PC-9 (cell line): ENCODE data around the gene AUTS2. TPM values are rescaled to one million over a fixed set of nuclear protein-coding genes. Genes with fewer than 3 reads are reported as not detected.

Source experiments
- BruUV-seq: library from RNA; stranded (reverse); fragments of 400-500 nt; replicated peaks from 2 replicates; lab custom pipeline; 2021; lab: Mats Ljungman, UMichigan
- CTCF ChIA-PET: fragments of 300-600 bp; sonication (Branson Sonifier 250); formaldehyde crosslinking; loops from one replicate; lab custom pipeline; 2022; ENCODE audit warnings: antibody characterized with exemption; lab: Charles Lee
- POLR2A ChIA-PET: fragments of 300-600 bp; sonication (Branson Sonifier 250); formaldehyde crosslinking; loops from one replicate; lab custom pipeline; 2022; ENCODE audit warnings: antibody characterized with exemption; ENCODE audit not compliant: unreplicated experiment; lab: Charles Lee
- DNase-seq, 2 experiments: peaks; one replicate each; pipeline versions ENCODE4 v3.0.0 to v3.0.0-alpha.2; 2015 to 2022; ENCODE audit warnings: mixed read lengths in 1 of 2
- H2AFZ ChIP-seq: fragments of 200-600 bp; sonication (generic); 2 replicates; pipeline ENCODE4 v1.8.1; 2017; ENCODE audit warnings: antibody characterized with exemption
- H3F3A ChIP-seq: fragments of 200-600 bp; sonication (generic); 2 replicates; pipeline ENCODE4 v1.8.1; 2017; ENCODE audit warnings: antibody characterized with exemption, mild to moderate bottlenecking, low read depth; ENCODE audit not compliant: insufficient read depth
- H3K27ac ChIP-seq: fragments of 200-600 bp; sonication (generic); 2 replicates; pipeline ENCODE4 v1.6.1; 2016; ENCODE audit warnings: mixed run types
- H3K27me3 ChIP-seq: fragments of 200-600 bp; sonication (generic); 2 replicates; pipeline ENCODE4 v1.6.1; 2016; ENCODE audit warnings: low read depth, mixed run types; ENCODE audit not compliant: insufficient read depth
- H3K36me3 ChIP-seq: fragments of 200-600 bp; sonication (generic); 2 replicates; pipeline ENCODE4 v1.6.1; 2016; ENCODE audit warnings: low read depth, mixed run types
- H3K4me1 ChIP-seq: fragments of 200-600 bp; sonication (generic); replicated peaks from 2 replicates; pipeline ENCODE4 v1.6.1; 2016; ENCODE audit warnings: mixed run types; ENCODE audit not compliant: insufficient read depth
- H3K4me2 ChIP-seq: fragments of 200-600 bp; sonication (generic); 2 replicates; pipeline ENCODE4 v1.6.1; 2017; ENCODE audit warnings: mixed run types
- H3K4me3 ChIP-seq: fragments of 200-600 bp; sonication (generic); 2 replicates; pipeline ENCODE4 v1.6.1; 2016; ENCODE audit warnings: mixed run types
- H3K79me2 ChIP-seq: fragments of 200-600 bp; sonication (generic); 2 replicates; pipeline ENCODE4 v1.6.1; 2017; ENCODE audit warnings: low read depth, mixed run types
- H3K9me2 ChIP-seq: fragments of 200-600 bp; sonication (generic); 2 replicates; pipeline ENCODE4 v1.8.1; 2017; ENCODE audit warnings: mild to moderate bottlenecking; ENCODE audit not compliant: insufficient read depth
- H3K9me3 ChIP-seq: fragments of 200-600 bp; sonication (generic); 2 replicates; pipeline ENCODE4 v1.8.1; 2016; ENCODE audit warnings: low read depth; ENCODE audit not compliant: insufficient read depth
- H4K20me1 ChIP-seq: fragments of 200-600 bp; sonication (generic); 2 replicates; pipeline ENCODE4 v1.8.1; 2017; ENCODE audit not compliant: insufficient read depth
- EZH2 ChIP-seq: fragments of 200-600 bp; sonication (generic); IDR thresholded peaks from 2 replicates; pipeline ENCODE4 v1.8.0; 2017; ENCODE audit warnings: antibody characterized with exemption, low read depth
- intact Hi-C: fragments of 100-400 bp; cut with micrococcal nuclease; formaldehyde crosslinking; loops from one replicate; pipeline ENCODE4 v1.10.0; 2022; ENCODE audit not compliant: unreplicated experiment
- total RNA-seq: library from RNA; stranded (reverse); gene quantifications from 2 replicates; pipeline ENCODE4 v1.2.3, GENCODE V29; 2021
- TF ChIP-seq, protein P1 (sequence below): fragments of 200-600 bp; sonication (generic); conservative IDR thresholded peaks from 2 replicates; pipeline ENCODE4 v1.6.1; 2017; ENCODE audit warnings: mixed run types, antibody characterized with exemption, mild to moderate bottlenecking, moderate library complexity

AUTS2 gene
- total RNA-seq, 1 experiment from 2014 or later: not detected

DNA sequence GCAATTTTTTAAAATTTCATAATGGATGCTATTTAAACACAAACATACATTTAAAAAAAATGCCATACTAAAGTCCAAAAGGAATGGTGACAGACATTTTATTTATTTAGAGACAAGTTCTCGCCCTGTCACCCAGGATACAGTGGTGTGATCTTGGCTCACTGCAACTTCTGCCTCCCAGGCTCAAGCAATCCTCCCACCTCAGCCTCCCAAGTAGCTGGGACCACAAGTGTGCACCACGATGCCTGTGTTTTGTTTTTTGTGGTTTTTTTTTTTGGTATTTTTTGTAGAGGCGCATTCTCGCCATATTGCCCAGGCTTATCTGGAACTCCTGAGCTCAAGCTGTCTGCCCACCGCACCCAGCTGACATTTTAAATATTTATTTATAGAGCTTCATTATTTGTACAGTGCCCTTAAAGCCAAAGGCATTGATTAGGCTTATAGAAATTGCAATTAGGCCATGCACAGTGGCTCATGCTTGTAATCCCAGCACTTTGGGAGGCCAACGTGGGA is 703.5 kb downstream of the AUTS2 start:
- H3K4me2 ChIP-seq: no peak overlapping the region
- no peaks in the 10 kb centered on the region for H3K4me1 ChIP-seq
- no peak overlapping the region for H3K27ac ChIP-seq
- no peaks in the 10 kb centered on the region for H3K27me3 ChIP-seq
- H3K4me3 ChIP-seq: no peak overlapping the region
- no peaks in the 10 kb centered on the region for H3K9me2 ChIP-seq
- H3K9me3 ChIP-seq: no peaks in the 10 kb centered on the region
- no peaks in the 10 kb centered on the region for H3K36me3 ChIP-seq
- no peaks in the 10 kb centered on the region for H3F3A ChIP-seq
- no peaks in the 10 kb centered on the region for H4K20me1 ChIP-seq
- intact Hi-C loops: no loop called here
- no peaks in the 10 kb centered on the region for H3K79me2 ChIP-seq
- no TSS peak for BruUV-seq
- H2AFZ ChIP-seq: no peak overlapping the region
- TF ChIP-seq, protein P1, sequence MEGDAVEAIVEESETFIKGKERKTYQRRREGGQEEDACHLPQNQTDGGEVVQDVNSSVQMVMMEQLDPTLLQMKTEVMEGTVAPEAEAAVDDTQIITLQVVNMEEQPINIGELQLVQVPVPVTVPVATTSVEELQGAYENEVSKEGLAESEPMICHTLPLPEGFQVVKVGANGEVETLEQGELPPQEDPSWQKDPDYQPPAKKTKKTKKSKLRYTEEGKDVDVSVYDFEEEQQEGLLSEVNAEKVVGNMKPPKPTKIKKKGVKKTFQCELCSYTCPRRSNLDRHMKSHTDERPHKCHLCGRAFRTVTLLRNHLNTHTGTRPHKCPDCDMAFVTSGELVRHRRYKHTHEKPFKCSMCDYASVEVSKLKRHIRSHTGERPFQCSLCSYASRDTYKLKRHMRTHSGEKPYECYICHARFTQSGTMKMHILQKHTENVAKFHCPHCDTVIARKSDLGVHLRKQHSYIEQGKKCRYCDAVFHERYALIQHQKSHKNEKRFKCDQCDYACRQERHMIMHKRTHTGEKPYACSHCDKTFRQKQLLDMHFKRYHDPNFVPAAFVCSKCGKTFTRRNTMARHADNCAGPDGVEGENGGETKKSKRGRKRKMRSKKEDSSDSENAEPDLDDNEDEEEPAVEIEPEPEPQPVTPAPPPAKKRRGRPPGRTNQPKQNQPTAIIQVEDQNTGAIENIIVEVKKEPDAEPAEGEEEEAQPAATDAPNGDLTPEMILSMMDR: no peak
- no peak for TF ChIP-seq EZH2
- POLR2A ChIA-PET: no interaction called here
- CTCF ChIA-PET: no interaction called here
- no peak for DNase-seq

DNA sequence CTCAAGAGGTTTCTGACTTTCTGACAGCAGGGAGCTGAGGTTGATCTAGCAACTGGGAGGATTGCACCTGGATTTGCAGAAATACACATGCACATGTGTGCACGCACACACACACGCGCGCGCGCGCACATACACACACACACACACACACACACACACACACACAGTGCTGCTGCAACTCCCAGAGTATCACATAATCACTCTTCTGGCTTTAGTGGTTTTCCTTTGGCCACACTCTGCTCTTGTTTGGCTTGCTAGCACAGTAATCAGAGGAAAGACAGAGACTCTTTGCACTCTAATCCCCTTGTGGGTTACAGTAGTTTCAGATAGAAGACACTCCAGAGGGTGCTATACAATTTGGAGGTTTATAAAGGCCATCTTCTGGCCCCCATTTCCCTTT is 705.0 kb downstream of the AUTS2 start:
- Histone ChIP-seq H3K4me1 (no peaks in the 10 kb centered on the region), H3K4me2 (no peak overlapping the region)
- POLR2A ChIA-PET: no interaction called here

DNA sequence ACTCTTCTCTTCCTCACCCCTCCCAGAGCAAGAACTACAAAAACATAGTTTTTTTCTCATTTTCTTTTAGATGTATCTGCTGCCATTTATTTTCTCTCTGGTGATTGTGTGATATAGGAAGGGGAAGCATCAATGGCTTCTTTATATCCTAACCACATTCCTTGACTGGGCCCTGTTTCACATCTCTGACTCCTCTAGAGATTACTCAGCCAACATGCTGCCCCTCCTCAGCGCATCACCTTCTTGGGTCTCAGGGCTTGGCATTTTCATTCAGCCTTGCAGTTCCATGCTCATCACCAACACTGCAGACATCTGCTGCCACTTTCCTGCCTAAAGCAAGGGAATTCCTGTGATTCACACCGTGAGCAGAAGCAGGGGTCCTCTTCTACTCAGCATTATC is 705.5 kb downstream of the AUTS2 start:
- H3K9me2 ChIP-seq: no peaks in the 10 kb centered on the region
- no TSS peak for BruUV-seq
- H3K4me1 ChIP-seq: no peaks in the 10 kb centered on the region
- DNase-seq: no peak
- H3K27ac ChIP-seq: no peak overlapping the region
- CTCF ChIA-PET: no interaction called here
- no peaks in the 10 kb centered on the region for H3K36me3 ChIP-seq
- POLR2A ChIA-PET: no interaction called here
- no peaks in the 10 kb centered on the region for H4K20me1 ChIP-seq
- H3F3A ChIP-seq: no peaks in the 10 kb centered on the region
- H3K4me3 ChIP-seq: no peak overlapping the region
- H3K4me2 ChIP-seq: no peak overlapping the region
- no peak overlapping the region for H2AFZ ChIP-seq
- intact Hi-C loops: no loop called here
- no peaks in the 10 kb centered on the region for H3K79me2 ChIP-seq
- no peak for TF ChIP-seq EZH2
- TF ChIP-seq, protein P1: no peak
- H3K9me3 ChIP-seq: no peaks in the 10 kb centered on the region
- H3K27me3 ChIP-seq: peaks cover 3% of the 10 kb centered on the region; the same call in 1 of the 2 replicates

More for the DNA sequence above, 705.0 kb downstream of the AUTS2 start:
- BruUV-seq: no TSS peak
- DNase-seq: no peak
- intact Hi-C loops: no loop called here
- H3K9me3 ChIP-seq: no peaks in the 10 kb centered on the region
- no peak overlapping the region for H3K27ac ChIP-seq
- H2AFZ ChIP-seq: no peak overlapping the region
- peaks cover 3% of the 10 kb centered on the region; the same call in 1 of the 2 replicates for H3K27me3 ChIP-seq
- H3K9me2 ChIP-seq: no peaks in the 10 kb centered on the region
- H3K79me2 ChIP-seq: no peaks in the 10 kb centered on the region
- TF ChIP-seq, protein P1: no peak
- no peak for TF ChIP-seq EZH2
- no peaks in the 10 kb centered on the region for H3K36me3 ChIP-seq
- no peak overlapping the region for H3K4me3 ChIP-seq
- CTCF ChIA-PET: no interaction called here
- H3F3A ChIP-seq: no peaks in the 10 kb centered on the region
- H4K20me1 ChIP-seq: no peaks in the 10 kb centered on the region
